ENCODE measurements around the gene WRNIP1. TPM values are rescaled to one million over a fixed set of nuclear protein-coding genes. Genes with fewer than 3 reads are reported as not detected.

WRNIP1 gene
- total RNA-seq, 1 donor from 2014 or later = 25.3 TPM

- Mint-ChIP-seq H3K4me3 (peak overlapping the region; percentile 92), H3K36me3 (peaks cover 4% of the 10 kb centered on the region), H3K9me3 (no peaks in the 10 kb centered on the region), H3K27ac (peak overlapping the region; percentile 78), H3K4me1 (peaks cover 29% of the 10 kb centered on the region), H3K27me3 (ENCODE audit: insufficient read depth, low read depth) (peaks cover 4% of the 10 kb centered on the region)
- Histone ChIP-seq H3K27me3 (peaks cover 9% of the 10 kb centered on the region), H4K20me1 (ENCODE audit: low read depth) (peaks cover 29% of the 10 kb centered on the region), H3K4me1 (peaks cover 25% of the 10 kb centered on the region), H3K9me3 (ENCODE audit: low read depth) (no peaks in the 10 kb centered on the region), H3K27ac (no peak overlapping the region), H3K79me2 (ENCODE audit: low read depth) (peaks cover 31% of the 10 kb centered on the region), H3K4me3 (peak overlapping the region; percentile 56), H3K36me3 (no peaks in the 10 kb centered on the region), H3F3A (ENCODE audit: low read depth) (peaks cover 9% of the 10 kb centered on the region), H2AFZ (replicated peaks) (peak overlapping the region; percentile 71), H3K4me2 (peak overlapping the region; percentile 74), H3K9ac (no peak overlapping the region)
- no peak for TF ChIP-seq EZH2 (IDR thresholded peaks at IDR 0.05)
- no peak for DNase-seq (ENCODE audit: low spot score)
Measured at GRCh38 chr6:2763876-2764540, 1.2 kb upstream of the WRNIP1 start.

- Histone ChIP-seq H3F3A (ENCODE audit: low read depth) (peaks cover 9% of the 10 kb centered on the region), H2AFZ (replicated peaks) (peak overlapping the region; percentile 71), H3K4me3 (peak overlapping the region; percentile 56), H4K20me1 (ENCODE audit: low read depth) (peaks cover 36% of the 10 kb centered on the region), H3K9ac (no peak overlapping the region), H3K4me2 (peak overlapping the region; percentile 74), H3K27me3 (peaks cover 9% of the 10 kb centered on the region), H3K36me3 (no peaks in the 10 kb centered on the region), H3K27ac (peak overlapping the region; percentile 19), H3K9me3 (ENCODE audit: low read depth) (no peaks in the 10 kb centered on the region), H3K79me2 (ENCODE audit: low read depth) (peaks cover 38% of the 10 kb centered on the region), H3K4me1 (peaks cover 32% of the 10 kb centered on the region)
- Mint-ChIP-seq H3K9me3 (no peaks in the 10 kb centered on the region), H3K36me3 (peaks cover 4% of the 10 kb centered on the region), H3K4me3 (peak overlapping the region; percentile 92), H3K27ac (peak overlapping the region; percentile 83), H3K27me3 (ENCODE audit: insufficient read depth, low read depth) (peaks cover 4% of the 10 kb centered on the region), H3K4me1 (peaks cover 29% of the 10 kb centered on the region)
- peak; percentile 61 for DNase-seq (ENCODE audit: low spot score)
- TF ChIP-seq, protein P1, sequence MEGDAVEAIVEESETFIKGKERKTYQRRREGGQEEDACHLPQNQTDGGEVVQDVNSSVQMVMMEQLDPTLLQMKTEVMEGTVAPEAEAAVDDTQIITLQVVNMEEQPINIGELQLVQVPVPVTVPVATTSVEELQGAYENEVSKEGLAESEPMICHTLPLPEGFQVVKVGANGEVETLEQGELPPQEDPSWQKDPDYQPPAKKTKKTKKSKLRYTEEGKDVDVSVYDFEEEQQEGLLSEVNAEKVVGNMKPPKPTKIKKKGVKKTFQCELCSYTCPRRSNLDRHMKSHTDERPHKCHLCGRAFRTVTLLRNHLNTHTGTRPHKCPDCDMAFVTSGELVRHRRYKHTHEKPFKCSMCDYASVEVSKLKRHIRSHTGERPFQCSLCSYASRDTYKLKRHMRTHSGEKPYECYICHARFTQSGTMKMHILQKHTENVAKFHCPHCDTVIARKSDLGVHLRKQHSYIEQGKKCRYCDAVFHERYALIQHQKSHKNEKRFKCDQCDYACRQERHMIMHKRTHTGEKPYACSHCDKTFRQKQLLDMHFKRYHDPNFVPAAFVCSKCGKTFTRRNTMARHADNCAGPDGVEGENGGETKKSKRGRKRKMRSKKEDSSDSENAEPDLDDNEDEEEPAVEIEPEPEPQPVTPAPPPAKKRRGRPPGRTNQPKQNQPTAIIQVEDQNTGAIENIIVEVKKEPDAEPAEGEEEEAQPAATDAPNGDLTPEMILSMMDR (IDR thresholded peaks at IDR 0.05) = no peak
- TF ChIP-seq EZH2phosphoT487 (IDR thresholded peaks at IDR 0.05) (no peak), EZH2 (IDR thresholded peaks at IDR 0.05) (no peak)
Measured at GRCh38 chr6:2764610-2765165, 505 bp upstream of the WRNIP1 start.

- Histone ChIP-seq H3K4me1 (peaks cover 45% of the 10 kb centered on the region), H3K27me3 (peaks cover 9% of the 10 kb centered on the region), H3K4me2 (peak overlapping the region; percentile 95), H2AFZ (replicated peaks) (peak overlapping the region; percentile 75), H3F3A (ENCODE audit: low read depth) (peaks cover 12% of the 10 kb centered on the region), H3K27ac (no peak overlapping the region), H4K20me1 (ENCODE audit: low read depth) (peaks cover 51% of the 10 kb centered on the region), H3K9ac (peak overlapping the region; percentile 28), H3K36me3 (no peaks in the 10 kb centered on the region), H3K9me3 (ENCODE audit: low read depth) (no peaks in the 10 kb centered on the region), H3K79me2 (ENCODE audit: low read depth) (peaks cover 52% of the 10 kb centered on the region), H3K4me3 (peak overlapping the region; percentile 83)
- Mint-ChIP-seq H3K27ac (peak overlapping the region; percentile 93), H3K4me1 (peaks cover 41% of the 10 kb centered on the region), H3K36me3 (peaks cover 10% of the 10 kb centered on the region), H3K27me3 (ENCODE audit: insufficient read depth, low read depth) (peaks cover 4% of the 10 kb centered on the region), H3K9me3 (no peaks in the 10 kb centered on the region), H3K4me3 (peak overlapping the region; percentile 97)
- peak; percentile 81 for DNase-seq (ENCODE audit: low spot score)
- TF ChIP-seq EZH2 (IDR thresholded peaks at IDR 0.05) (peak; percentile 45), EZH2phosphoT487 (IDR thresholded peaks at IDR 0.05) (no peak)
Measured at GRCh38 chr6:2765896-2766766, 938 bp downstream of the WRNIP1 start.

All from neural progenitor cell (in vitro differentiated cells).